GM18526 (cell line): Measurements from ENCODE around the gene TRAPPC5.
A peak's percentile ranks its signal among the peaks of the same experiment; 100 is the strongest.

ENCODE experiments used
- POLR2A ChIP-seq: IDR thresholded peaks from 3 replicates; pipeline ENCODE4 v1.6.1; 2011; ENCODE audit not compliant: insufficient read length; ENCODE audit errors: extremely low read depth

The TRAPPC5 gene

GRCh38 chr19:7680606-7681339 lies at the start of gene TRAPPC5:
Gene TRAPPC5 (plus strand): TSS chr19:7680833. CDS start chr19:7682254, 1,421 bp downstream.
- peak; percentile 72 for TF ChIP-seq POLR2A

- no peak for TF ChIP-seq POLR2A
Observed at GRCh38 chr19:7631577-7631976, 49.1 kb upstream of the TRAPPC5 start.

GRCh38 chr19:7632340-7633203 lies 48.1 kb upstream of the TRAPPC5 start:
- TF ChIP-seq POLR2A: no peak

- no peak for TF ChIP-seq POLR2A
Observed at GRCh38 chr19:7633698-7634097, 46.9 kb upstream of the TRAPPC5 start, which contains the start of gene PCP2. Gene PCP2 (minus strand): TSS chr19:7633719. CDS start chr19:7633457, 262 bp downstream.

DNA sequence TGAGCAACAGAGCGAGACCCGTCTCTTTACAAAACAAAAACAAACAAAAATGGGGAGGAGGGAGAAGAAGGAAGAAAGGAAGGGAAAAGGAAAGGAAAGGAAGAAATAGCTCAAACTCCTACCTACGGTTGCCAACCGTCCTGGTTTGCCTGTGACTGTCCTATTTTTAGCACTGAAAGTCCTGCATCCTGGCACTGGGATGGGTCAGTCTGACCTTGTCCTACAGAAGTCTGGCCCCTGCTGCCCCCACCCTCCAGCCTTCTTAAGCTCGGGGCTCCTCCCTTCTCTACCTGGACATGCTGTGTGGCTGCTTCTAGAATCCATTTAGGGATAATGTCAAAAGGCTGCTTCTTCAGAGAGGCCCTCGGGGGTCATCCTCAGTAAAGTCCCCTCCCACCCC lies 45.0 kb upstream of the TRAPPC5 start:
- no peak for TF ChIP-seq POLR2A

- TF ChIP-seq POLR2A: no peak
Observed at GRCh38 chr19:7636317-7636690, 44.3 kb upstream of the TRAPPC5 start.

GRCh38 chr19:7636691-7637373 lies 43.8 kb upstream of the TRAPPC5 start, which contains the start of gene STXBP2:
Gene STXBP2 (plus strand): TSS chr19:7637110. CDS start chr19:7637150, 40 bp downstream.
- TF ChIP-seq POLR2A: peak; percentile 87

DNA sequence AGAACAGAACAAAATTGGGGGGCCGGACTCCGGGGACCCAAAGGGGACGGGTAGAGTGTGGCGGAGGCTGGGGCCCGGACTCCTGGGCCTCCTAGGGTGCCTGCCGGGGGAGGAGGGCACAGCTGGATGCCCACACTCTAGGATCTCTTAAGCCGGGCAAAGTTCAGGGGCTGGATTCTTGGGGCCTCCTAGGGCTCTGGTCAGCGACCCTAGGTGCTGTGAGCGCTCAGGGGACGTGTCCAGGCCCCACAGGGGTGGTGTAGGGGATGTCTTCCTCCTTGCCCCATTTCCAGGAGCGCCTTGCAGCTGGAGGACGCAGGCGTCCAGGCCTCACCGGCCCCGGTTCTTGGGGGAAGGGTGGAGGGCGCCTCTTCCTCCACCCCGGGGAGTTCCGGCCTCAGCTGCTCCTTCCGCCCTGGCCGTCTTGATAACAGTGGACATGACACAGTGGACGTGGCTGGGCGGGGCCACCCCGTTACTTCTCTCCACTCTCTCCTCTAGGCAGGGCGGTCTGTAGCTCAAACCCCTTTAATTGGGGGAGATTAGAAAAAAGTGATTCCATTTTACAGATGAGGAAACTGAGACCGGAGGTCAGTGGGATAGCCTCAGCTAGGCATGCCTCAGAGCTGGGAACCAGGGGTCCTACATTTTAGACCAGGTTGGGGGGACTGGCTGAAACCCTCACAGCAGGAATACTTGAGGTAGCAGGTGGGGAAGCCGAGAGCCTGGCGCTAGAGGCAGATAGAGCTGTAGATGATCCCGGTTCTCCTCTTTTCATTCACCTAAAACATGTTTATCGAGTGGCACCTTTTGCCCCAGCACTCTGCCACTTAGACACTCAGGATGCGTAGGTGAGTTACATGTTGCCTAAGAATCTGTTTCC lies 43.0 kb upstream of the TRAPPC5 start:
- no peak for TF ChIP-seq POLR2A

DNA sequence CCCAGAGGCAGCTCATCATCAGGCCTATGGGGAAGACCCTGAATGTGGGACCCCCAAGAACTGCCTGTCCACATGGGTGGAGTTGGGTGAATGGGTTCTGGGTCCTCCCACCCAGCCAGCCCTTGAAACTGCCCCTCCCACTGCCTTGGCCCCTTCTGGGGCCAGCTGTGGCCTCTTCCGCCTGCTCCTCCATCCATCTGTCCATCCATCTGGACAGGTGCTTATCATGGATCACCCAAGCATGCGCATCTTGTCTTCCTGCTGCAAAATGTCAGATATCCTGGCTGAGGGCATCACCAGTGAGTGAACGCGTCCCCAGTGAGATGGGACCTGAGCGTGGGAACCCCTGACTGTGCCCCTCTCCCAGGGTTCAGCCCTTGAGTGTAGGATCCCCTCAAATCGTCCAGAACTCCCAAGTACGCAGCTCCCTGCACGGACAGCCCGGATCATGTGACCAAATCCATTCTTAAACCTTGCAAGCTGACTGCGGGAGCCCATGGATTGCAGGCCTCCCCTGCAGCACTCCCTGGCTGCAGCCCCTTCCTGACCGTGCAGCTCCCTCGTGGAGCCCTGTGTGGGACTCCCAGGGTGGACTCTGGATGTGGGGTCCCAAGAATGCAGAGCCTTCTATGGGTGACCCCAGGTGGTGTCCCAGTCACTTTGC lies 41.7 kb upstream of the TRAPPC5 start:
- TF ChIP-seq POLR2A: no peak

- TF ChIP-seq POLR2A: no peak
Observed at GRCh38 chr19:7639863-7640348, 40.7 kb upstream of the TRAPPC5 start.

DNA sequence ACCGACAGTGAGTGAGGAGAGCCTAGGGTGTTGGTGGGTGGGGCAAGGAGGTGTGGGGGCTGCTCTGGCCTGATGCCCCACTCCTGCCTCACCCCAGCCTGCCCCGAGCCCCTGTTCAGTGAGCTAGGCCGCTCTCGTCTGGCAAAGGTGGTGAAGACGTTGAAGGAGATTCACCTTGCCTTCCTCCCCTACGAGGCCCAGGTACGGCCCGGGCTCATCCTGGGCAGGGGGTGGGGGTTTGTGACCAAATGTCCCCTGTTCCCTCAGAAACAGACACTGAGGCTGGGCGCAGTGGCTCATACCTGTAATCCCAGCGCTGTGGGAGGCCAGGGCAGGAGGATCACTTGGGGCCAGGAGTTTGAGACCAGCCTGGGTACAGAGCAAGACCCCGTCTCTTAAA lies 39.8 kb upstream of the TRAPPC5 start:
- TF ChIP-seq POLR2A: no peak

- no peak for TF ChIP-seq POLR2A
Observed at GRCh38 chr19:7641290-7642276, 39.0 kb upstream of the TRAPPC5 start.
